Measurements from ENCODE around the gene DCD.
"Not testable (repeated sequence)": the region's sequence is repeated elsewhere in the genome, so short reads cannot be mapped to it uniquely, and the experiment has no call there.

DNA sequence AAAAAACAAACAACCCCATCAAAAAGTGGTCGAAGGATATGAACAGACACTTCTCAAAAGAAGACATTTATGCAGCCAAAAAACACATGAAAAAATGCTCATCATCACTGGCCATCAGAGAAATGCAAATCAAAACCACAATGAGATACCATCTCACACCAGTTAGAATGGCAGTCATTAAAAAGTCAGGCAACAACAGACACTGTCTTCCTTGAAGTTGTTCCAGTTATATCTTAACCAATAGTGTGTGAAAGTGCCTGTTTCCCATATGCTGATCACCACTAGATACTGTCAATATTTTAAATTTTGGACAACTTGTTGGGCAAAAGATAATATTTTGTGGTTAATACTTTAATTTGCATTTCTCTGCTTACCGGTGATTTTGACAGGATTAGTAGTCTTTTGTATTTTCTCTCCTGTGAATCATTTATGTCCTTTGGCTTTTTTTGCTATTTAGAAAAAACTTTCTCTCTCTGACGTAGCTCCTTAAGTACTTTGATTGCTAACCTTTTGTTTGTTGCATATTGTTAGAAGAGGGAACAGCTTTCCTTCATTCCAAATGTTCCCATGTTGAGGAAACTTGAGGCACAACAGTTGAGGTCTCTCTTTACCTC is 17.0 kb upstream of the DCD start:
- not testable (repeated sequence) for TF ChIP-seq EZH2 (IDR thresholded peaks at IDR 0.05); FOXP2 (optimal IDR thresholded peaks at IDR 0.05; ENCODE audit: control extremely low read depth, extremely low read length, insufficient read depth); POLR2AphosphoS5 (IDR thresholded peaks at IDR 0.05; ENCODE audit: borderline replicate concordance, low read depth, low read length)
